Endothelial cell (in vitro differentiated cells): ENCODE measurements around the gene MAGI3. TPM values are rescaled to one million over a fixed set of nuclear protein-coding genes. Genes with fewer than 3 reads are reported as not detected.
"Not testable (repeated sequence)": the region's sequence is repeated elsewhere in the genome, so short reads cannot be mapped to it uniquely, and the experiment has no call there.

Experiments
- DNase-seq: peaks from one replicate; pipeline ENCODE4 v3.0.0; 2021; ENCODE audit warnings: low spot score
- H3K27ac Mint-ChIP-seq: one replicate; pipeline ENCODE4 v1.8.0; 2021; ENCODE audit warnings: mixed read lengths, inconsistent platforms; ENCODE audit not compliant: unreplicated experiment
- H3K27me3 Mint-ChIP-seq: one replicate; pipeline ENCODE4 v1.8.0; 2021; ENCODE audit warnings: mild to moderate bottlenecking, moderate library complexity, mixed read lengths, inconsistent platforms; ENCODE audit not compliant: unreplicated experiment
- H3K36me3 Mint-ChIP-seq: one replicate; pipeline ENCODE4 v1.8.0; 2021; ENCODE audit warnings: mild to moderate bottlenecking, low read depth, mixed read lengths, inconsistent platforms; ENCODE audit not compliant: unreplicated experiment
- H3K4me1 Mint-ChIP-seq: one replicate; pipeline ENCODE4 v1.8.0; 2021; ENCODE audit warnings: mild to moderate bottlenecking, mixed read lengths, inconsistent platforms; ENCODE audit not compliant: unreplicated experiment
- H3K4me3 Mint-ChIP-seq: one replicate; pipeline ENCODE4 v1.8.0; 2021; ENCODE audit warnings: mild to moderate bottlenecking, mixed read lengths, inconsistent platforms; ENCODE audit not compliant: unreplicated experiment
- H3K9me3 Mint-ChIP-seq: one replicate; pipeline ENCODE4 v1.8.0; 2021; ENCODE audit warnings: mixed read lengths, inconsistent platforms; ENCODE audit not compliant: unreplicated experiment
- CTCF ChIP-seq: fragments of 200-600 bp; sonication (generic); IDR thresholded peaks from one replicate; pipeline ENCODE4 v1.5.0; 2021; ENCODE audit warnings: antibody characterized with exemption; ENCODE audit not compliant: unreplicated experiment
- total RNA-seq: library from RNA; stranded (reverse); fragmentation: NEBNext Ultra II Directional; extraction: Animal tissue kit (Norgen Biotek cat#: 25700); gene quantifications from one replicate; pipeline ENCODE4 v1.2.1, GENCODE V29; 2021; ENCODE audit not compliant: unreplicated experiment

The MAGI3 gene
- total RNA-seq, 1 donor from 2014 or later, result 18.9 TPM

- H3K27ac Mint-ChIP-seq, result no peak overlapping the region
- H3K4me3 Mint-ChIP-seq, result no peak overlapping the region
- H3K27me3 Mint-ChIP-seq, result no peaks in the 10 kb centered on the region
- H3K36me3 Mint-ChIP-seq, result peaks cover under 1% of the 10 kb centered on the region
- DNase-seq, result no peak
- H3K9me3 Mint-ChIP-seq, result no peaks in the 10 kb centered on the region
- no peak for TF ChIP-seq CTCF
- peaks cover 11% of the 10 kb centered on the region for H3K4me1 Mint-ChIP-seq
These were observed 115.0 kb downstream of the MAGI3 start for GRCh38 chr1:113505357-113505756.

DNA sequence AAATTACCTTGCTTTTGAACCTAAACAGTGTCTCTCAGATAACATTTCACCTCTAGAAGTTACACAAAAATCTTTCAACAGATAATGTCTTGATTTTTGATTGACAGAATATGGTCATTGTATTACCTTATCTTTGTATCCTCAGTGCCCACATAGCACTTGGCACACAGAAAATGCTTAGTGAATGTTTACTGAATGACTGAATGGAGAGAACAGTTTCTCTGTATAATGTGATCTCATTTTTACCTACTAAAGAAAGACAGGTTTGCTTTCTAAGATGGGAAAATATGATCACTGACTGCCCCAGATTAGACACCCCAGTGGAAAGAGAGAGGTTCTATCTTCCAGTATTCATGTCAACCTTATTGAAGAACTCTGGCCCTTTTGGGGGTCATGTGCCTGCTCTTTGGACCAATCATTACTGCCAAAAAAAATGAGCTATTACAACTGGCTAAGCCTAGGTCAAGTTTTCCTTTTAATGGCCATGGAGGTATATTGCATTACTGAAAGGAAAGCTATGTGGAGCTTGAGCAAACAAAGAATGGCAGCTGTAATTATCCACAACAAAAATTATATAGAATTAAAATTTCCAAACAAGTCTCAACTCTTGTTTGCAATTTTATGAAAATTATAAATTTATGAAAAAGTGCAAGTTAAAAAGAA, 117.4 kb downstream of the MAGI3 start:
- no peak for DNase-seq
- Mint-ChIP-seq H3K4me1 (peaks cover 11% of the 10 kb centered on the region), H3K27me3 (no peaks in the 10 kb centered on the region), H3K27ac (no peak overlapping the region), H3K36me3 (peaks cover 5% of the 10 kb centered on the region), H3K9me3 (peaks cover 5% of the 10 kb centered on the region), H3K4me3 (no peak overlapping the region)
- no peak for TF ChIP-seq CTCF

DNA sequence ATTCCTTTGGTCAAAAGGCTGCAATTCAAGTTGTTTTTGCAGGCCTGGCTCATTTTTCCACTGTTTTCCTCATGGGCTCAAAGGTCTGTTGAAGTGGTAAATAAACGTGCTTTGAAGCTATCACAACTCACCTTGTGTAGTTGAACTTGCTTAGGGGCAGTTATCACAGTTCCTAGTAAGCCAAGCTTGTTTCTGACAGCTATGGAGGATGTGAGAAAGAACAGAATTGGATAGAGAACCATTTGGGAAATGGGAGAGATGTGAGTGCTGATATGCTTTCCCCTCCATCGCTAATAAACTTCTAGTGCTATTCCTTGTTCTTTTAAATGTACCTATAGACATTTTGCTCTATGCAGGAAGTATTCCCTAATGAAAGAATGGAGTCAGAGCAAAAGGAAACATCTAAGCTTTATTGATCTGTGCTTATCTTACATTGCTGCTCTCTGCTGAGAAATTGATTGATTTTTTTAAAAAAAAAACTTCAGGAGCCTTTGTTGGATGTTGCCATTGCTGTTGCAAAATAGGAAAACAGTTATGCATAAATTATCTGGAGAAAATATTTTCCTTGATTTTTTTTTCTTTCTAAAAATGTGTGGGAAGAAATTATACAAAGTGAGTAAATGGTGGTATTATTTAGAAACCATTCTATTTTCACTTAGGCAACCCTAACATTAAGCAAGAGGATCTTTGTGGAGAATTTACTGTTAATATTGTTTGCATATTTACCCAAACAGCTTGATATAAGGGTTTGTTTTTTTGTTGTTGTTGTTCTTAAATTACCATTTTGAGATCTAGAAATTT, 118.2 kb downstream of the MAGI3 start:
- TF ChIP-seq CTCF, result no peak
- Mint-ChIP-seq H3K4me1 (peaks cover 11% of the 10 kb centered on the region), H3K27ac (no peak overlapping the region), H3K36me3 (peaks cover 5% of the 10 kb centered on the region), H3K4me3 (no peak overlapping the region), H3K9me3 (peaks cover 5% of the 10 kb centered on the region), H3K27me3 (no peaks in the 10 kb centered on the region)
- DNase-seq, result no peak

DNA sequence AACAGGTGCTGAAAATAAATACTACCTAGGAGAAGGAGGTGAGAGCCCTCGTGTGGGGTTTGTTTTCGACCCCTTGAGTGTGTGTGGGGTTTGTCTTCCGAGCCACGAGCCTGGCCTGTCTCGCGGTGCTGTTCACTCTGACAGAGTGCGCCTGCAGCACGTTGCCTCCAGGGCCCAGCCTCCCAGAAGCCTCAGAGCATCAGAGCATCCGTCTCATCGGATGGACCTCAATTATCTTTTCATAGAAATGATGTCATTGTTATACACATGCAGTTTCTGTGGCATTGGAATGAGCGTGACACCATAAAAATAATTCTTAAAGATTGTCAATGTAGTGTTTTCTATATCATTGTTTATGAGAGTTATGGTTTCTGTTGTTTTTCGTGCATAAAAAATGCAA, 119.5 kb downstream of the MAGI3 start:
- not testable (repeated sequence) for H3K36me3 Mint-ChIP-seq, DNase-seq, H3K9me3 Mint-ChIP-seq, H3K27ac Mint-ChIP-seq, H3K4me3 Mint-ChIP-seq, H3K27me3 Mint-ChIP-seq
- H3K4me1 Mint-ChIP-seq, result peaks cover 11% of the 10 kb centered on the region

DNA sequence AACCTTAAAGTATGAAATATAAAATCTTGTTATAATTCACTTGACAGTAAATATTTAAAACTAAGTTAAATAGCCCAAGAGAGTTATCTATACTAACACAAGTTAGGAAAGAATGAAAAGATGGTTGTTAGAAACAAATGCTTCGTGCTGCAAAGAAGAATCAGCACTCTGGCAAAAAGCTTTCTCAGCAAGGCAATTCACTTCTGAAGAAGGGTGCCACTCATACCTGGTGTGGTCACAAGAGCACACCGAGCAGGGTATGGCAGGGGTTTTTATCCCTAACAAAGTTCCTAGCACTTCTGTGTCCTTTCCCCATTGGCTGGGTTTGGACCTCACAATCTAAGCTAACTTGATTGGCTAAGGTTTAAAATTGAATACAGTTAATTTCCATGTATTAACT, 121.0 kb downstream of the MAGI3 start:
- Mint-ChIP-seq H3K36me3 (peaks cover 5% of the 10 kb centered on the region), H3K4me1 (peaks cover 6% of the 10 kb centered on the region), H3K9me3 (peaks cover 5% of the 10 kb centered on the region), H3K4me3 (no peak overlapping the region), H3K27ac (no peak overlapping the region), H3K27me3 (no peaks in the 10 kb centered on the region)
- no peak for TF ChIP-seq CTCF
- DNase-seq, result no peak
